Measurements from ENCODE around the gene ACSM3.

- TF ChIP-seq CTCF (conservative IDR thresholded peaks at IDR 0.05 in 1 of 2, IDR thresholded peaks at IDR 0.05 in 1 of 2; ENCODE audit: extremely low read depth in 1 of 2, insufficient read depth in 1 of 2, low read depth in 1 of 2, low read length in 2 of 2) (no peak), EZH2 (IDR thresholded peaks at IDR 0.05; ENCODE audit: borderline replicate concordance, low read length) (no peak)
Measured at GRCh38 chr16:20762404-20763123, 1.2 kb upstream of the ACSM3 start.
